ENCODE measurements around the gene MREG. TPM values are rescaled to one million over a fixed set of nuclear protein-coding genes. Genes with fewer than 3 reads are reported as not detected.

Gene MREG
- total RNA-seq, 5 donors from 2014 or later (not counting 1 experiment from before 2014, with no cell fraction given): 4.6 to 7.5 (median 6.3) TPM

DNA sequence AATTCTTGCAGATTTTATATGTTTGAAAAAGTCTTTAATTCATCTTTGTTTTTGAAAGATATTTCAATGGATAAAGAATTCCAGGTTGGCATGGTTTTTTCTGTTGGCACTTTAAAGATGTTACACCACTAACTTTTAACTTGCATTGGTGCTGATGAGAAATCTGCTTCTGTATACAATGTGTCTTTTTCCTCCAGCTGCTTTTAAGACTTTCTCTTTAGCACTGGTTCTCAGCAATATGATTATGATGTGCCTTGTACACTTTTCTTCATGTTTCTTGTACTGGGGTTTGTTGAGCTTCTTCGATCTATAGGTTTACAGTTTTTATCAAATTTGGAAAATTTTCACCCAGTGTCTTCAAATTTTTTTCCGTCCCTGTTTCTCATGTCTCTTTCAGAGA lies 39.1 kb upstream of the MREG start:
- peaks cover 11 to 17% (median 12%) of the 10 kb centered on the region in 3 donors for H3K4me1 Mint-ChIP-seq
- H3K9me3 Mint-ChIP-seq: no peaks in the 10 kb centered on the region
- ChIA-PET CTCF (no interaction called here), POLR2A (interaction anchor here in 1 of 2 donors (0.5 kb wide), 1 partner anchor 89 kb away, joined by 3 read pairs; no protein-coding TSS in a partner anchor)
- DNase-seq (no peak), ATAC-seq (replicated peaks in 1 of 4) (no peak)
- Histone ChIP-seq H3K27me3 (replicated peaks in 1 of 2; ENCODE audit: control insufficient read depth in 2 of 2, extremely low read depth in 1 of 2, insufficient read depth in 2 of 2, low read length in 1 of 2) (no peaks in the 10 kb centered on the region), H3K4me1 (ENCODE audit: control insufficient read depth in 1 of 2, extremely low read depth in 1 of 2, insufficient read depth in 2 of 2, low read length in 2 of 2) (peaks cover 0 to 3% of the 10 kb centered on the region in 2 experiments), H3K4me3 (ENCODE audit: control insufficient read depth in 1 of 2, extremely low read depth in 1 of 2, low read length in 1 of 2) (no peak overlapping the region), H3K36me3 (ENCODE audit: control insufficient read depth in 2 of 2, extremely low read depth in 1 of 2, insufficient read depth in 1 of 2, low read length in 1 of 2) (peaks cover 0 to 15% of the 10 kb centered on the region in 2 donors), H3K9me3 (no peaks in the 10 kb centered on the region), H3K27ac (ENCODE audit: low read length) (no peak overlapping the region)
- no peak overlapping the region for H3K27ac Mint-ChIP-seq
- H3K27me3 Mint-ChIP-seq: no peaks in the 10 kb centered on the region
- WGBS (ENCODE audit: insufficient coverage): 100% methylated on average over 1 of the region's 2 CpGs
- H3K36me3 Mint-ChIP-seq: peaks cover 38% of the 10 kb centered on the region
- H3K4me3 Mint-ChIP-seq: no peak overlapping the region

GRCh38 chr2:216051350-216051749 lies 38.0 kb upstream of the MREG start:
- Histone ChIP-seq H3K9me3 (no peaks in the 10 kb centered on the region), H3K36me3 (ENCODE audit: control insufficient read depth in 2 of 2, extremely low read depth in 1 of 2, insufficient read depth in 1 of 2, low read length in 1 of 2) (peaks cover 0 to 15% of the 10 kb centered on the region in 2 donors), H3K4me1 (ENCODE audit: control insufficient read depth in 1 of 2, extremely low read depth in 1 of 2, insufficient read depth in 2 of 2, low read length in 2 of 2) (no peaks in the 10 kb centered on the region), H3K27ac (ENCODE audit: low read length) (no peak overlapping the region), H3K4me3 (ENCODE audit: control insufficient read depth in 1 of 2, extremely low read depth in 1 of 2, low read length in 1 of 2) (no peak overlapping the region), H3K27me3 (replicated peaks in 1 of 2; ENCODE audit: control insufficient read depth in 2 of 2, extremely low read depth in 1 of 2, insufficient read depth in 2 of 2, low read length in 1 of 2) (no peaks in the 10 kb centered on the region)
- no peak for ATAC-seq (replicated peaks in 1 of 4)
- Mint-ChIP-seq H3K4me3 (no peak overlapping the region), H3K4me1 (peaks cover 4 to 9% (median 6%) of the 10 kb centered on the region in 3 donors), H3K27me3 (no peaks in the 10 kb centered on the region), H3K36me3 (peaks cover 38% of the 10 kb centered on the region), H3K27ac (no peak overlapping the region), H3K9me3 (no peaks in the 10 kb centered on the region)
- CTCF ChIA-PET: no interaction called here
- POLR2A ChIA-PET: interaction anchor here in 1 of 2 donors (1.0 kb wide), 1 partner anchor 10 kb away, joined by 3 read pairs; no protein-coding TSS in a partner anchor
- 100% methylated on average over 1 of the region's 3 CpGs for WGBS (ENCODE audit: insufficient coverage)
- no peak for DNase-seq

DNA sequence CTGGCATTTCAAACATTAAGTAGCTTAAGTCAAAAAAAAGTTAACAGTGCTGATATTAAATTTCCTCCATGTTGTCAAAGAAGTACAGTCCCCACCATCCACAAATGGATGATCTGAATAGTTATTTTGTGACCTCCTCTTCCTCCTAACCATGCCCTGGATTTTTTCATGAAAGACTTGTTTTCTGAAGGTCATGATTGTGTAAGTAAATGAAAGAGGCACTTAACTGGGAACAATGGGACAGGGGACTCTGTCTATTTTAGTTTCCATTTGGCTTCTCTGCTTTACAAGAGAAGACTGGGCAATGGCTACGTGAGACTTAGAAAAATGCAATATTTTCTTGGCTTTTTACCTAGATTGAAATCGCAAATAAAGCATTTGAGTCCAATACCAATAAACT lies 36.1 kb upstream of the MREG start:
- no peaks in the 10 kb centered on the region for H3K9me3 Mint-ChIP-seq

DNA sequence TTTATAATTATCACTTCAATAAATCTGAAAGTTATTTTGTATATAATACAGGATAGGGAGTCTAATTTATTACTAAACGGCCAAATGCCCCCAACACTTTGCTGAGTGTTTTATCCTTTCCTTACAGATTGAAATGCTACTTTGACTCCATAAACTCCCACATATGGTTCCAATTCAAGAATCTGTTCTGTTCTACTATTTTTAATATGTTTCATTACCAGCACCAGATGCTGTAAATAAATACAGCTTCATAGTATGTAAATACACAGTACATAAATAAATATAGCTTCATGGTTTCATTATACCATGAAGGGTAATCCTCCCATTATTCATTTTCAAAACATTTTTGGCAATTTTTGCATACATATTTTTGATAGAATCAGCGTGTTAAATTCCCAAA lies 34.0 kb upstream of the MREG start:
- H3K36me3 ChIP-seq (ENCODE audit: control insufficient read depth in 2 of 2, extremely low read depth in 1 of 2, insufficient read depth in 1 of 2, low read length in 1 of 2): peaks cover 4 to 45% of the 10 kb centered on the region in 2 donors
- POLR2A ChIA-PET: interaction anchor here in 1 of 2 donors (0.6 kb wide), 1 partner anchor 282 kb away, joined by 3 read pairs; no protein-coding TSS in a partner anchor
- ATAC-seq (replicated peaks in 1 of 4) (no peak), DNase-seq (no peak)
- no CpG with 5 or more reads among the region's 2 CpGs for WGBS (ENCODE audit: insufficient coverage)
- Mint-ChIP-seq H3K4me3 (no peak overlapping the region), H3K9me3 (no peaks in the 10 kb centered on the region), H3K27me3 (no peaks in the 10 kb centered on the region), H3K4me1 (no peaks in the 10 kb centered on the region), H3K36me3 (peaks cover 38% of the 10 kb centered on the region), H3K27ac (no peak overlapping the region)
- H3K4me1 ChIP-seq (ENCODE audit: control insufficient read depth in 1 of 2, extremely low read depth in 1 of 2, insufficient read depth in 2 of 2, low read length in 2 of 2): no peaks in the 10 kb centered on the region
- CTCF ChIA-PET: interaction anchor here in 1 of 2 donors (0.6 kb wide), 1 partner anchor 1170 kb away, joined by 3 read pairs; no protein-coding TSS in a partner anchor
- H3K9me3 ChIP-seq: no peaks in the 10 kb centered on the region
- no peaks in the 10 kb centered on the region for H3K27me3 ChIP-seq (replicated peaks in 1 of 2; ENCODE audit: control insufficient read depth in 2 of 2, extremely low read depth in 1 of 2, insufficient read depth in 2 of 2, low read length in 1 of 2)
- no peak overlapping the region for H3K4me3 ChIP-seq (ENCODE audit: control insufficient read depth in 1 of 2, extremely low read depth in 1 of 2, low read length in 1 of 2)
- H3K27ac ChIP-seq (ENCODE audit: low read length): no peak overlapping the region

More for the DNA sequence above, 36.1 kb upstream of the MREG start:
- H3K9me3 ChIP-seq: no peaks in the 10 kb centered on the region
- Mint-ChIP-seq H3K27ac (no peak overlapping the region), H3K4me3 (no peak overlapping the region), H3K4me1 (no peaks in the 10 kb centered on the region), H3K27me3 (no peaks in the 10 kb centered on the region), H3K36me3 (peaks cover 31% of the 10 kb centered on the region)
- peaks cover 0 to 29% of the 10 kb centered on the region in 2 donors for H3K36me3 ChIP-seq (ENCODE audit: control insufficient read depth in 2 of 2, extremely low read depth in 1 of 2, insufficient read depth in 1 of 2, low read length in 1 of 2)
- no peaks in the 10 kb centered on the region for H3K4me1 ChIP-seq (ENCODE audit: control insufficient read depth in 1 of 2, extremely low read depth in 1 of 2, insufficient read depth in 2 of 2, low read length in 2 of 2)
- ChIA-PET CTCF (interaction anchor here in 1 of 2 donors (0.7 kb wide), 2 partner anchors 65 to 1300 kb away, joined by 3 read pairs; no protein-coding TSS in a partner anchor), POLR2A (interaction anchor here in 1 of 2 donors (0.6 kb wide), 1 partner anchor 92 kb away, joined by 9 read pairs; no protein-coding TSS in a partner anchor)
- DNase-seq (no peak), ATAC-seq (replicated peaks in 1 of 4) (no peak)
- no peak overlapping the region for H3K4me3 ChIP-seq (ENCODE audit: control insufficient read depth in 1 of 2, extremely low read depth in 1 of 2, low read length in 1 of 2)
- no peaks in the 10 kb centered on the region for H3K27me3 ChIP-seq (replicated peaks in 1 of 2; ENCODE audit: control insufficient read depth in 2 of 2, extremely low read depth in 1 of 2, insufficient read depth in 2 of 2, low read length in 1 of 2)
- no CpG with 5 or more reads among the region's 2 CpGs for WGBS (ENCODE audit: insufficient coverage)
- no peak overlapping the region for H3K27ac ChIP-seq (ENCODE audit: low read length)

DNA sequence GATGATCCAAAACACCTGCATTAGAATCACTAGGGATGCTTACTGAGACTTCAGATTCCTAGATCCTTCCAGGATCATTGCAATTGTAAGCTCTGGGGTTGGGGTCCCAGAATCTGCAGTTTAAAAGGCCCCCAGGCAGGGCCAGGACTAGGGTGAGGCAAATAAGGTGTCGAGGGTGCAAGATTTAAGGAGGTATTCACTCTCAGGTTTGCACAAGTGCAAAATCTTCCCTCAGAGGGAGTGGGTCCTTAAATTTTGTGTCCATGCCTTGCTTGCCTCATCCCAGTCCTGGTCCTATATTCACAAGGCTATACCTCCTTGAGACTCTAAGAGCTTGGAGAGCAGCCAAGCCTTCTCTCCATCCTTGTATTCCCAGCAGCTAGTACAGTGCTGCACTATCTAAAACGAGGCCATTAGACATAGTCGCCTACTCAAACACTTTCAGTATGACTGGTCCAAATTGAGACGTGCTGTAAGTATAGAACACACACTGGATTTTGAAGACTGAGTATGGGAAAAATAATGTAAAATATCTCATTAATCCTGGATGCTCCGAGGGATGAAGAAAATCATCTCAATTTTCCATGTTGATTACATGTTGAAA lies 31.6 kb upstream of the MREG start:
- no peaks in the 10 kb centered on the region for H3K27me3 ChIP-seq (replicated peaks in 1 of 2; ENCODE audit: control insufficient read depth in 2 of 2, extremely low read depth in 1 of 2, insufficient read depth in 2 of 2, low read length in 1 of 2)
- ATAC-seq (replicated peaks in 1 of 4) (no peak), DNase-seq (no peak)
- H3K27ac Mint-ChIP-seq: no peak overlapping the region
- POLR2A ChIA-PET: no interaction called here
- H3K4me1 Mint-ChIP-seq: no peaks in the 10 kb centered on the region
- H3K4me3 Mint-ChIP-seq: no peak overlapping the region
- H3K36me3 Mint-ChIP-seq: peaks cover 34% of the 10 kb centered on the region
- no peaks in the 10 kb centered on the region for H3K27me3 Mint-ChIP-seq
- H3K9me3 ChIP-seq: no peaks in the 10 kb centered on the region
- H3K9me3 Mint-ChIP-seq: no peaks in the 10 kb centered on the region
- no peak overlapping the region for H3K4me3 ChIP-seq (ENCODE audit: control insufficient read depth in 1 of 2, extremely low read depth in 1 of 2, low read length in 1 of 2)
- H3K36me3 ChIP-seq (ENCODE audit: control insufficient read depth in 2 of 2, extremely low read depth in 1 of 2, insufficient read depth in 1 of 2, low read length in 1 of 2): peaks cover 4 to 55% of the 10 kb centered on the region in 2 donors
- CTCF ChIA-PET: interaction anchor here (1.2 to 2.0 kb wide), 3 partner anchors 13 to 69 kb away, joined by 3 to 6 read pairs (median 4); no protein-coding TSS in a partner anchor
- 40% methylated on average over 1 of the region's 5 CpGs for WGBS (ENCODE audit: insufficient coverage)
- H3K27ac ChIP-seq (ENCODE audit: low read length): no peak overlapping the region
- no peaks in the 10 kb centered on the region for H3K4me1 ChIP-seq (ENCODE audit: control insufficient read depth in 1 of 2, extremely low read depth in 1 of 2, insufficient read depth in 2 of 2, low read length in 2 of 2)

DNA sequence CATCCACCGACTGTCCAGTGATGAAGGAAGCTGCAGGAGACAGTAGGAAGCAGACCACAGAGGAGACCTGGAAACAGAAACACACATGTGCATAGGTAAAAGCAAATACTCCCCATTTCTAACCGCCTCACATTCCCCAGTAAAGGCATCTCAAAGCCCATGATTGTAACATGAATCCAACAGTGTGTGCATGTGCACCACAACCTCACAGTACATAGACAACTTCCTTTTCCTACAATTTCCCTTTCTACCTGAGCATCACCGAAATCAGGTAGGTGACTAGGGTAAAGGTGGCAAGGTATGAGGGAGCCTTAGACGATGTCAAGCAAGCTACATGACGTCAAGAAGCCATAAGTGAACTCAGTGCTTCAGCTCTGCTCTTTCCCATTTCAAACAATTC lies 30.6 kb upstream of the MREG start:
- H3K36me3 ChIP-seq (ENCODE audit: control insufficient read depth in 2 of 2, extremely low read depth in 1 of 2, insufficient read depth in 1 of 2, low read length in 1 of 2): peaks cover 4 to 60% of the 10 kb centered on the region in 2 donors
- no peak overlapping the region for H3K27ac Mint-ChIP-seq
- ChIA-PET POLR2A (interaction anchor here in 1 of 2 donors (0.6 kb wide), 1 partner anchor 48 kb away, joined by 3 read pairs; no protein-coding TSS in a partner anchor), CTCF (interaction anchor here in 1 of 2 donors (2.0 kb wide), 1 partner anchor 14 kb away, joined by 6 read pairs; no protein-coding TSS in a partner anchor)
- DNase-seq: no peak
- H3K9me3 Mint-ChIP-seq: no peaks in the 10 kb centered on the region
- no peaks in the 10 kb centered on the region for H3K27me3 Mint-ChIP-seq
- H3K27ac ChIP-seq (ENCODE audit: low read length): no peak overlapping the region
- no peak overlapping the region for H3K4me3 Mint-ChIP-seq
- whole genome bisulfite sequencing (ENCODE audit: insufficient coverage): 100% methylated on average over 1 of the region's 5 CpGs
- no peak for ATAC-seq (replicated peaks in 1 of 4)
- no peaks in the 10 kb centered on the region for H3K4me1 Mint-ChIP-seq
- H3K27me3 ChIP-seq (replicated peaks in 1 of 2; ENCODE audit: control insufficient read depth in 2 of 2, extremely low read depth in 1 of 2, insufficient read depth in 2 of 2, low read length in 1 of 2): no peaks in the 10 kb centered on the region
- peaks cover 37% of the 10 kb centered on the region for H3K36me3 Mint-ChIP-seq
- H3K4me1 ChIP-seq (ENCODE audit: control insufficient read depth in 1 of 2, extremely low read depth in 1 of 2, insufficient read depth in 2 of 2, low read length in 2 of 2): no peaks in the 10 kb centered on the region
- H3K4me3 ChIP-seq (ENCODE audit: control insufficient read depth in 1 of 2, extremely low read depth in 1 of 2, low read length in 1 of 2): no peak overlapping the region
- H3K9me3 ChIP-seq: no peaks in the 10 kb centered on the region

All from T-cell (primary cell).